Measurements from ENCODE around the gene PPBP.
"Not testable (repeated sequence)": the region's sequence is repeated elsewhere in the genome, so short reads cannot be mapped to it uniquely, and the experiment has no call there.

GRCh38 chr4:73950376-73950920 is 37.5 kb downstream of the PPBP start:
- not testable (repeated sequence) for TF ChIP-seq CTCF, POLR2A (IDR thresholded peaks at IDR 0.05)

All from lower leg skin (tissue), 3 donors.